A549 (cell line): ENCODE data around the gene TLK1. TPM values are rescaled to one million over a fixed set of nuclear protein-coding genes. Genes with fewer than 3 reads are reported as not detected.
A peak's percentile ranks its signal among the peaks of the same experiment; 100 is the strongest.

ENCODE experiments used
- ATAC-seq, 2 experiments: fragments of 200-7000 bp in 1 of 2; fragments of >200 bp in 1 of 2; cut with Nextera tagmentation in 1 of 2; cut with Tn5 transposase in 1 of 2; 3 replicates each; pipeline versions ENCODE4 v1.8.0 to v1.9.1; 2018 to 2020; ENCODE audit warnings: mild to moderate bottlenecking in 1 of 2, moderate library complexity in 1 of 2
- CTCF ChIA-PET: fragments of 300-600 bp; sonication (Branson Sonifier 250); formaldehyde crosslinking; extraction: SDS; loops from one replicate; lab custom pipeline; 2021; ENCODE audit warnings: antibody characterized with exemption, inconsistent platforms; lab: Yijun Ruan, JAX
- POLR2A ChIA-PET: fragments of 350-600 bp; formaldehyde crosslinking; extraction: SDS; loops from one replicate; lab custom pipeline; 2021; ENCODE audit warnings: antibody characterized with exemption, inconsistent platforms; lab: Yijun Ruan, JAX
- DNase-seq, 2 experiments: peaks; one replicate each; pipeline versions ENCODE4 v3.0.0 to v3.0.0-alpha.2; 2011 to 2016; ENCODE audit warnings: low read depth in 1 of 2, low spot score in 1 of 2
- FAIRE-seq: peaks from 2 replicates; lab custom pipeline; 2011; peaks lifted over from hg19 to GRCh38; lab: Jason Lieb, UNC
- H3K27ac ChIP-seq, 2 experiments: fragments of >200 bp; sonication (Bioruptor Twin); formaldehyde crosslinking; 3 replicates each; pipeline ENCODE4 v1.5.1; 2016 to 2017
- H3K4me1 ChIP-seq: fragments of >200 bp; sonication (Bioruptor Twin); formaldehyde crosslinking; 3 replicates; pipeline ENCODE4 v1.6.1; 2016
- H3K4me2 ChIP-seq: fragments of >200 bp; sonication (Bioruptor Twin); formaldehyde crosslinking; 3 replicates; pipeline ENCODE4 v1.6.1; 2016
- H3K4me3 ChIP-seq: fragments of >200 bp; sonication (Bioruptor Twin); formaldehyde crosslinking; 3 replicates; pipeline ENCODE4 v1.5.1; 2016
- H3K9me3 ChIP-seq: fragments of >200 bp; sonication (Bioruptor Twin); formaldehyde crosslinking; 3 replicates; pipeline ENCODE4 v1.6.1; 2016
- CHD2 ChIP-seq: fragments of 150-350 bp; IDR thresholded peaks from 2 replicates; pipeline ENCODE4 v1.6.1; 2014; ENCODE audit warnings: low read length; ENCODE audit not compliant: partially characterized antibody
- CTCF ChIP-seq: fragments of >200 bp; sonication (Bioruptor Twin); formaldehyde crosslinking; IDR thresholded peaks from 3 replicates; pipeline ENCODE4 v1.5.1; 2016
- EP300 ChIP-seq, 2 experiments: fragments of >200 bp; sonication (Bioruptor Twin); formaldehyde crosslinking; IDR thresholded peaks; 2 replicates in 1 of 2; 3 replicates in 1 of 2; pipeline ENCODE4 v1.6.1; 2016 to 2017
- FOSL2 ChIP-seq, 2 experiments: fragments of 450-650 bp in 1 of 2; fragments of >200 bp in 1 of 2; sonication (Bioruptor Twin) in 1 of 2; formaldehyde crosslinking; IDR thresholded peaks; 2 replicates each; pipeline versions ENCODE4 v1.5.0 to v1.6.1; 2016 to 2020; ENCODE audit warnings: mild to moderate bottlenecking in 1 of 2, moderate library complexity in 1 of 2
- HEYL ChIP-seq: fragments of 250-450 bp; sonication (Bioruptor Pico); IDR thresholded peaks from 2 replicates; pipeline ENCODE4 v1.8.0; 2021; ENCODE audit warnings: mild to moderate bottlenecking, moderate library complexity
- JUN ChIP-seq, 2 experiments: fragments of >200 bp; sonication (Bioruptor Twin); formaldehyde crosslinking; IDR thresholded peaks; 2 replicates in 1 of 2; 3 replicates in 1 of 2; pipeline ENCODE4 v1.6.1; 2016 to 2017
- JUNB ChIP-seq: fragments of >200 bp; sonication (Bioruptor Twin); formaldehyde crosslinking; IDR thresholded peaks from 2 replicates; pipeline ENCODE4 v1.6.1; 2016
- KDM1A ChIP-seq: fragments of 200-600 bp; sonication (generic); IDR thresholded peaks from 2 replicates; pipeline ENCODE4 v1.6.1; 2016; ENCODE audit warnings: low read depth, mild to moderate bottlenecking
- KDM5A ChIP-seq: fragments of 200-600 bp; sonication (generic); IDR thresholded peaks from 2 replicates; pipeline ENCODE4 v1.6.1; 2016; ENCODE audit warnings: antibody characterized with exemption, mild to moderate bottlenecking
- MAX ChIP-seq: IDR thresholded peaks from 2 replicates; pipeline ENCODE4 v1.6.1; 2012
- MYC ChIP-seq: IDR thresholded peaks from 2 replicates; pipeline ENCODE4 v1.6.1; 2012; ENCODE audit warnings: mild to moderate bottlenecking, inconsistent platforms, low read length, improper control_type of control experiment, borderline replicate concordance
- NPAS2 ChIP-seq: fragments of 250-450 bp; sonication (Bioruptor Pico); IDR thresholded peaks from 2 replicates; pipeline ENCODE4 v1.8.0; 2022; ENCODE audit warnings: mild to moderate bottlenecking, moderate library complexity, borderline replicate concordance
- PBX3 ChIP-seq: IDR thresholded peaks from 2 replicates; pipeline ENCODE4 v1.6.1; 2012
- PHF8 ChIP-seq: fragments of 200-600 bp; sonication (generic); IDR thresholded peaks from 2 replicates; pipeline ENCODE4 v1.6.1; 2016; ENCODE audit warnings: low read depth, mild to moderate bottlenecking, antibody characterized with exemption, moderate library complexity, borderline replicate concordance
- POLR2A ChIP-seq: IDR thresholded peaks from 2 replicates; pipeline ENCODE4 v1.6.1; 2012; ENCODE audit warnings: mild to moderate bottlenecking, low read length
- RAD21 ChIP-seq, 2 experiments: fragments of >200 bp in 1 of 2; sonication (Bioruptor Twin) in 1 of 2; formaldehyde crosslinking in 1 of 2; IDR thresholded peaks in 1 of 2; conservative IDR thresholded peaks in 1 of 2; 2 replicates in 1 of 2; 3 replicates in 1 of 2; pipeline ENCODE4 v1.6.1; 2012 to 2018; ENCODE audit warnings: inconsistent platforms in 1 of 2
- REST ChIP-seq: fragments of 200-600 bp; sonication (generic); IDR thresholded peaks from 2 replicates; pipeline ENCODE4 v1.6.1; 2016; ENCODE audit warnings: antibody characterized with exemption, mild to moderate bottlenecking, moderate library complexity
- TP53 ChIP-seq: fragments of 250-450 bp; sonication (Bioruptor Pico); IDR thresholded peaks from 2 replicates; pipeline ENCODE4 v1.5.0; 2021; ENCODE audit warnings: mild to moderate bottlenecking, moderate library complexity
- USF2 ChIP-seq: fragments of 450-650 bp; IDR thresholded peaks from 2 replicates; pipeline ENCODE4 v1.6.1; 2014; ENCODE audit warnings: antibody characterized with exemption
- WGBS: methylation state at CpG from one replicate; pipeline ENCODE4 v1.1.6; 2017; ENCODE audit errors: missing lambda C conversion rate; 5-methylcytosine and 5-hydroxymethylcytosine counted together
- polyA minus RNA-seq: library from RNA; depleted of rRNA, polyadenylated mRNA; stranded (reverse); fragments of >200 nt; gene quantifications from 2 replicates; pipeline ENCODE4 v1.2.3, GENCODE V29; 2011; rRNA and poly(A)+ RNA removed
- polyA plus RNA-seq, 4 experiments: library from polyadenylated mRNA; depleted of rRNA in 3 of 4; stranded (reverse); fragments of >200 nt; fragmentation: RNase III in 1 of 4; extraction: RNeasy Plus Mini Kit Qiagen cat#74134 plus additional on column Dnase treatment in 1 of 4; gene quantifications; 2 replicates in 3 of 4; 3 replicates in 1 of 4; pipeline ENCODE4 v1.2.3, GENCODE V29; 2011 to 2017

Gene TLK1
- polyA plus RNA-seq (2011; rRNA removed) (28.9 and 29.8 TPM in 2 replicates), polyA plus RNA-seq (2017; fragmentation: RNase III; extraction: RNeasy Plus Mini Kit Qiagen cat#74134 plus additional on column Dnase treatment) (16.9 to 19.1 TPM (median 18.8 TPM) in 3 replicates), polyA minus RNA-seq (16.9 and 19.6 TPM in 2 replicates)
- polyA plus RNA-seq (2012; cell fraction: cytosol; rRNA removed): 5.2 and 5.6 TPM in 2 replicates
- 5.0 and 5.2 TPM in 2 replicates for polyA plus RNA-seq (2012; cell fraction: nucleus; rRNA removed)

GRCh38 chr2:171160119-171160955 is at the start of gene TLK1:
Gene TLK1, minus strand, starts transcription at chr2:171160893. Its CDS starts 465 bp downstream, at chr2:171160428.
- POLR2A ChIA-PET: interaction anchor here (0.8 to 2.0 kb wide), 6 partner anchors 187 to 274 kb away, joined by 3 to 12 read pairs (median 4); partner anchors contain the start of genes DCAF17, GORASP2 and METTL8
- peak within 1 kb of the TSS; percentile 91 for H3K4me3 ChIP-seq
- peak within 1 kb of the TSS; percentile 83 for H3K4me2 ChIP-seq
- 2% methylated on average over 61 of the region's 97 CpGs for WGBS
- peaks cover 19% of the 10 kb centered on the region for H3K4me1 ChIP-seq
- DNase-seq: peak; percentile 30 to 74
- H3K27ac ChIP-seq: peak within 1 kb of the TSS; percentile 98 to 99
- H3K9me3 ChIP-seq: no peaks in the 10 kb centered on the region
- peak; percentile 81 for ATAC-seq
- TF ChIP-seq RAD21 (conservative IDR thresholded peaks at IDR 0.05 in 1 of 2, IDR thresholded peaks at IDR 0.05 in 1 of 2) (no peak; a peak in 1 of 5 replicates), PHF8 (peak; percentile 49), KDM5A (peak; percentile 29; the same call in 1 of the 2 replicates), FOSL2 (IDR thresholded peaks at IDR 0.05) (no peak), FOSL2 (CRISPR knock-in tag; IDR thresholded peaks at IDR 0.05) (no peak), REST (peak; percentile 63), CHD2 (peak; percentile 69), USF2 (no peak), PBX3 (peak; percentile 35; the same call in 1 of the 2 replicates), POLR2A (peak; percentile 53), JUN (IDR thresholded peaks at IDR 0.05) (peak; percentile 54 to 78; a peak in 3 of 5 replicates), CTCF (no peak), MAX (peak; percentile 40; the same call in 1 of the 2 replicates)
- CTCF ChIA-PET: interaction anchor here (0.6 to 6.5 kb wide), 6 partner anchors 20 to 262 kb away, joined by 3 to 31 read pairs (median 4); no protein-coding TSS in a partner anchor
- no peak for FAIRE-seq

GRCh38 chr2:171210216-171210863 is 49.6 kb upstream of the TLK1 start:
- FAIRE-seq: no peak
- Histone ChIP-seq H3K9me3 (no peaks in the 10 kb centered on the region), H3K27ac (no peak overlapping the region), H3K4me2 (no peak overlapping the region), H3K4me1 (no peaks in the 10 kb centered on the region), H3K4me3 (no peak overlapping the region)
- CTCF ChIA-PET: no interaction called here
- POLR2A ChIA-PET: no interaction called here
- no peak for DNase-seq
- 73% methylated on average over 9 of the region's 9 CpGs for WGBS
- ATAC-seq: peak in 1 of 2 experiments; percentile 38; a peak in 1 of 6 replicates
- TF ChIP-seq CTCF (no peak), EP300 (IDR thresholded peaks at IDR 0.05) (no peak), TP53 (CRISPR knock-in tag) (no peak), MYC (no peak), FOSL2 (IDR thresholded peaks at IDR 0.05) (no peak), FOSL2 (CRISPR knock-in tag; IDR thresholded peaks at IDR 0.05) (no peak), NPAS2 (CRISPR knock-in tag) (no peak), JUNB (no peak), KDM1A (no peak), HEYL (CRISPR knock-in tag) (no peak), USF2 (no peak)
